Activated gamma-delta T cell treated with anti-CD3 and anti-CD28 coated beads, Interleukin-2, amount 50 U/mL, for 16 hours (primary cell): ENCODE results near the gene RASGRP2.
A peak's percentile ranks its signal among the peaks of the same experiment; 100 is the strongest.

Experiments used
- DNase-seq: peaks from one replicate; pipeline ENCODE4 v3.0.0-alpha.2; 2020; ENCODE audit warnings: low read depth

RASGRP2 gene

DNA sequence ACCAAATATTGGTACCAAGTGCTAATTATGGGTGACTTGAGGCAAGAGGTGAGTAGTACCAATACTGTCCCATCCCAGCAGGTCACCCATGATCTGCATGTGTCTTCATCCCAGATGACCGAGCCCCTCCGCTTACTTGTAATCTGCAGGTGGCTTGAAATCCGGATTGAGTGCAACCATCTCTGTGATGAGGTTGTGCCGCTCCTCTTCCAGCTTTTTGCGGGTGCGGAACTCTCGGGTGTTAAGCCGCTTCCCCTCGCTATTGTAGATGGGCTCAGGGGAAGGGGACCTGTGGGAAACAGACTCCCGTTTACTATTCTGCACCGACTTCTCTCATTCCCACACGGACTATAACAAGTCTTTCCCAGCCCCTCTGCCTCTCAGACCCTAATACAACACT lies 26.2 kb upstream of the RASGRP2 start:
- no peak for DNase-seq

DNA sequence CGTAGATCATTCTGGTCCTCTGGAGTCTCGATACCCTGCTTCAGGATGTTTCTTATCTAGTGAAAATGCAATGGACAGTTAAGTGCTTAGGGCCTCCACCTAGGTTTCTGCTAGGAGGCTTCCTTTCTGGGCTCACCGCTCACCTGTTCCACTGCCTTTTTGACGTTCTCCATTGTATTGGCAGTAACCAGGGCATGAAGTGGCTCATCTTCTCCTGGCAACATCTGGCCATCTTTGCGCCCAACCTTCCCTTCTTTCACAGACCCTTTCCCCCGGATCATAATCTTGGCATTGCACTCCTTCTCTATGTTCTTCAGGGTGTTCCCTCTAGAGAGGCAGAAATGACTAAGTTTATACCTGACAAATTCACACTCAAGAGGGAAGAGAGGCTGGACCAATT lies 25.3 kb upstream of the RASGRP2 start:
- no peak for DNase-seq

DNA sequence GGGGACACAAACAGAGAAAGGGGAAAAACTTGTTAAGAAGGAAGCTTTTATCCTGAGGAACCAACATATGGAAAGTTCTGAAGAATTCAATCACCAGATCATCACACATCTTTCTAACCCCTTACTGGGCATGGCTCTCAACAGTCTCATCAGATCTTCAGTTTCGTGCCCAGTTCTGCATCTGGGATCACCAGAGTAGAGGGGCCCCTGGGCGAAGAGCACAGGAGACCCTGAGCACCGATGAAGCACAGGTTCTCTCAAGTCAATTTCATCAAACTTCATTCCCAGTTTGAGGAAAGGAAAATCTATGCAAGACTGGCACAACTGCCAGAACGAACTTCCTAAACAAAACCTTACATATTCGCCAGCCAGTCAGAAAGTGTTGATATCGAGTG lies 24.4 kb upstream of the RASGRP2 start:
- no peak for DNase-seq

DNA sequence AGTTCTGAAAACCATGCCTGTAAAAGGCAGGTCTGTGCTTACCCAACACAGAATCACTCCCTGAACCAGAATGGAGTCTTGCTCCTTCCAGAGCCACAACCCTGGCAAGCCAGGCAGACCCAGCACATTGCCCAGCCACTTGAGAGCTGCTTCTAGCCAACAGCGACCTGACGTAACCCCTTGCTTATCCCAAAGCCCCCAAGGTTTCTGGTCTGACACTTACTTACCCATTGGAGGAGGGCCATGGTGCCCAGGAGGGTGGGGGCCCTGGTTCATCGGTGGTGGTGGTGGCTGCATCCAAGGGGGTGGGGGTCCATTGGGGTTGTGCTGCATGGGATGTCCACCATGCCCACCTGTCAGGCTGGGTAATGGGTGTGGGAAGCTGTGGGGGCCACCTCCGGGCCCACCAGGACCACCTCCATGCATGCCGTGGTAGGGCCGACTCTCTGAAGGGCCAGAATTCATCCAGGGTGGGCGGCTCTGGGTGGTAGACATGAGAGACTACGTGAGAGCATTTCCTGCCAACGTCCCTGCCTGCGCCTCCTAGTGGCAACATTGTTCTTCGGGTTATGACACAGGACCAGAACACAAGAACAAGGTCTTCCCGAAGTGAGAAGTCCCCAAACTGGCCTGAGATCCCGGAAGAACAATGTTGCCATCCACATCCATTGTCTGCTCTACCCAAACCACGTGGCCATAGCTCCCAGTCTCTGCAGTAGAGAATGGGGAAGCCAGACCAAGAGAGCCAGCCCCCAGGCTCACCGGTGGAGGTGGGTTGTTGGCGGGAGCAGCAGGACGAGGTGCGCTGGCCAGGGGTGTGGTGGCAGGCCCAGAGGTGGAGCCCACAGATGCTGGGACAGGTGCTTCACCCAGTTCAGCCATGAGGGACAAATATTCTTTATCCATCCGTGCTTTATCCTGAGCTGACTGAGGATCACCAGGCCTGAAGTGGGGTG lies 23.7 kb upstream of the RASGRP2 start:
- peak; percentile 83 for DNase-seq

DNA sequence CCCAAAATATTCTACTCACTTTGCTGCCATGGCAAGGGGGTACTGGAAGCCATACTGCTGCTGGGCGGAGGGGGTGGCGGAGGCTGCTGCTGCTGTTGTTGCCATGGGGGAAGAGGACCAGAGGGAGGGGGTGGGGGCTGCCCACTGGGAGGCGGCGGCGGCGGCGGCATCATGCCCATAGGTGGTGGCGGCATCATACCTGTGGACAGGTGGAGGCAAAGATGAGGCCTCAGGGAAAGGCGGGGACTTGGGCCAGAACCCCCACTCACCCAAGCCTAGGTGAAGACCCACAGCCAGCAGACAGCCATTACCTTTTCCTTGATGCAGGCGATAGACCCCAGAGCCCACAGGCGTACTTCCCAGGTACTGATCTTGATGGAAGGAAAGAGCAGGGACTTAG lies 22.9 kb upstream of the RASGRP2 start:
- DNase-seq = no peak

DNA sequence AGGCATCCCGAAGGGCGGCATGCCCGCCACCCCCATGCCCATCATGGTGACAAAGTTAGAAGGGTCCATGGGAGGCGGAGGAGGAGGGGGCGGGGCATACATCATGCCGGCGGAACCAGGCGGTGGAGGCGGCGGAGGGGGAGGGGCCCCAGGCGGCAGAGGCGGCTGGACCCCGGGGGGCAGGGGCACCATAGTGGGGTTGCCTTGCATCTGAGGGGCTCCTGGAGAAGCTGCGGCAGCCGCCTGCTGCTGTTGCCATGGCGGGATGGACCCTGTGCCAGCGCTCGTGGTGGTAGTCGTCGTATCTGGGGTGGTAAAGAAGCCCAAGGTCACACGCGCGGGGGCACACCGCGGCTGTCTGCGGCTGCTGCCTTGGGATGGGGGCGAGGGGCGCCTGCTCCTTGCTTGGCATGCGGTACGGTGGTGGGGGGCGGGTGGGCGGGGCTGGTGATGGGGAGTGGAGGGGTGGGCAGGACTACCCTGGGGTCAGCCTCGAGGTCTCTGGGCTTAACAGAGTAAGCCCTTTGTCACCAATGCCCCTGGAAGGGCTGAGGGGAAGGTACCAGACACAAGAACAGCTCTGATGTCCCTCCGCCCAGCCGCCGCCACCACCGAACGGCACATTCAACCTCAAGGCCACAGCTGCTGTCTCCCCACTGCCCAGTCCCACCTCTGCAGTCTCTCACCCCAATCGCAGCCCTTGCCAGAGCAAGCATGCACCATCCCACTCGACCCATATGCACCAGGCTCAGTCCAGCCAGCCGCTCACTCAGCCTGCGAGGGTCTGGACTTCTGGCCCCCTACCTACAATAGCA lies 22.1 kb upstream of the RASGRP2 start:
- DNase-seq = no peak

DNA sequence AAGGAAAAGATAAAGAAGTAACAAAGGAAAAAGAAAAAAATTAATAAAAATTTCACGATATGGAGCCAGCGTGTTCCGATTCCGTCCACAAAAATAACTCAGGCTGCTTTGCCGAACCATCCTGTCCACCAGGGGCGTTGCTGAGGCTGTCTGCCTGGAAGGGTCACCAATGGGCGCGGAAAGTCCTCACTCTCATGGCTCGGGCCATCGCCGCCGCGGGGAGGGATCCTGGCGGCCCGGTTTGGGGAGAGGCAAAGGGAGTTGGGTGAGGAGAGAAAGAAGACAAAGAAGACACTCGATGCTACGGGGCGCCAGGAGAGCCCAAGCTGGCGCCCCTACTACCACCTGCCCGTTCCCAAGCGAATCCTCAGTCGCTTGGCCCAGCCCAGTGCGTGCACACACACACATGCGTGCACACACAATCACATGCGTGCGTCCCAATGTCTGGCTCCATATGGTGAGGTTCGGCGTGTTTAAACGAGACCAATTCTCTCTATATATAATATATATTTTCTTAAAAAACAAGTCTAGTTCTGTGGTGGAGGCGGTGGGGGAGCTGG lies 21.4 kb upstream of the RASGRP2 start:
- DNase-seq = no peak

DNA sequence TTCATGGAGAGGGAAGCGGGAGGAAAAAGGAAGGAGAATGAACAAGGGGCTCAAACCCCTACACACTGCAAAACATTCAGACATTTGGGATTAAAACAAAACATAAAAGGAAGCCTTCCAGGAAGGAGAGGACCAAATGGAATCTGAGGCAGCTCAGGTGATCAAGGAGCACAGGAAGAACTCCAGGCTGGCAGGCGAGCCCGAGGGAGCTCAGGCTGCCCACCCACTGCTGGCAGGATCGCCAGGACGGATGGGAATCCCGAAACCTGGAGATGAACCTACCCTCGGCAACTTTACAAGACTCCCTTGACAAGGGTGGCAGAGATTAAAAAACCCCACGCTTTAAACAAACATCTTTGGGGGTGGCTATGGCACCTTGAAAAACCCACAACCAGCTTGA lies 20.8 kb upstream of the RASGRP2 start:
- no peak for DNase-seq

DNA sequence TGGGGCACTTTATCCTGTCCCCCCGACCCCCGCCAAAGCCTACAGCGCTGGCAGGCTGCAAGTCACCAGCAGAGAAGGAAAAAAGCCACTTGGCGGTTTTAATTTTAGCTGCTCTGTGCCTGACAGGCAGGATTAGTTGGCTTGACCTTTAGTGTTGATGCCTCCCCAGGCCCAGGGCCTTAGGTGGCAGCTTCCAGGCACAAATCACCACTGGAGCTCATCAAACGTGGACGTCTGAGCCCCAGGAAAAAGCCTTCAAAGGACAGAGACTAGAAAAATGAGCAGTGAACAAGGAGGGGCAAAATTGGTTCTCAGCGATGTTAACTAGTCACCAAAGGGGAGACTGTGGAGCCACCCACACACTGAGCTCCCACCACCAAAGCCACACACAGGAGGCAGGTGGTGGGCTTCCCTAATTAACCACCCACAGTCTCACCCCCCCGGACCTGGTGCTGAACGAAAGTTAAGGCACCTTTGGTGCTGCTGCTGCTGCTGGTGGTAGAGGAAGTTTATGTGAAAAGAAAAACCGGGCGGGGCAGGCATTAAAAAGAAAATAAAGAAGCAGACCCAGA lies 20.2 kb upstream of the RASGRP2 start:
- DNase-seq = peak; percentile 53

DNA sequence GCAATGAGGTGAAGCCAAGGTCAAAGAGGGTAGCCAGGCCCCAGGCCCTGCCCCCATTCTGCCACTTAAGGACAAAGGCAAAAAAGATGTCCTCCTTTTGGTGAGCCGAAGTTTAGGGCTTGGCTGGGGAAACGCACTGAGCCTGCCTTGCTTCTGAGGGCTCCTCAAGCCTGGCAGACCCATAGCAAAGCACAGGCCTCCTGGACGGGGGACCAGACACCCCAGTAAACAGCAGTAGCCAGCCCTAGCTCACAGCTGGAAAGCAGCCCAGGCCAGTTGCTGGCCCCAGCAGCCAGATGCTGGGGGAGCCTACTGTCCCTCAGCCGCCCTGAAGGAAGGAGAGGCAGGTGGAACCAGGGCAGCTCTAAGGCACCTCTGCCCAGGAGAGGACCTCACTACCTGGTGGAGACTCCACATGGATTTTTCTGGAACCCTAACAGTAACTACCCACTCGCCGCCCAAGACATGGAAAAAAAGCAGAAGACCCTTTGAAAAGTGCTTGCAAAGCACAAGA lies 19.6 kb upstream of the RASGRP2 start:
- DNase-seq = no peak

DNA sequence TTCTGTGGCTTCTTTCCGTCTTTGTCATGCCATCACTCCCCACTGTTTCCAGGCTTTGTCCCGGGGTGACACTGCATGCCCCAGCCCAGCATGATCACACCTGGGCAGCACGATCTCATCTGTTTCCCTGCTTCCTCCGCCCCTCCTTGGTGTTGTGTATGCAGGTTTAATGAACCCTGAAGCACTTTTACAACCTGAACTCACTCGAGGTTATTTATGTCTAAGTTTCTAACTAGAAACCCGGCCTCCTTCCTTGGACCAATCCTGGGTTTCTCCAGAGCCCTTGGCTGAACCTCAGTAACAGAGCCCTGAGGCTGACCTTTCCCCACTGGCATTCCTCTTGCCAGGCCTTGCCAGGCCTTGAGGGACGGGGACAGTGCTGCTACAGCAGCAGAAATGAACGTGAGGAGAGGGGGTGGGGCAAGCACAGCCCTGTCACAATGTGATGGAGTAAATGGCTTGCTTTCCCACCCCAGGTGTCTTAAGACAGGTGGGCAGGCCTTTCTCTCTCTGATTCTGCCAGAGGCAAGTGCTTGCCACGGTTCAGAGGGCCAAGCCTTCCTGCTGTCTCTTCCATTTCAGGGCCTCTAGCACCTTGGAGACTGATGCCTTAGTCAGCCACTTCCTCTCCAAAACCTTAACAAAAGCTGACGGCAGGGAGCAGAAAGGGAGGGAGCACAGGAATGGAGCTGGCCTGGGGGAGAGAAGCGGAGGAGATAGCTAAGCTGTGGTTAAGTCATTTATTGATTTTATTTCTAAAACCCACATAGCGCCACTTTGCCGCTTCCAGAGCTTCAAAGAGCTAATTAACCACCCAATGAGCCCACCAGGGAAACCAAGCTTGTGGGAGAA lies 19.0 kb upstream of the RASGRP2 start:
- DNase-seq = no peak

DNA sequence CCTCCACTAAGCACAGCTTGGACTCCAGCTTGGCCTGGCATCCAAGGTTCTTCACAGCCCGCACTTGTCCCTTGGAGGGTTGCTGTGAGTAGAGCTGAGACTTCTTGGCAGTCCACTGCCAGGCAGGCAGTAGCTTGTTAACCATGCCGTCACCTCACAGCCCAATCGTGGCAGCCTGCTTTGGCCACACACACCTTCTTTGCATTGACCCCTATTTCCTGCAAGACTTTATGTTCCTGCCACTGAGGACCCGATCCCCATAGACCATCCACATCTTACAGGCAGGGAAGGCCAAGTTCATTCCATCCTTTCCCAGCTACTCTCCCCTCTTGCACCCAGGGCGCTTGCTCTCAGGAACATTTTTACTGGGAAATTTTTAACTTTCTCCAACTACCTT lies 18.3 kb upstream of the RASGRP2 start:
- no peak for DNase-seq

DNA sequence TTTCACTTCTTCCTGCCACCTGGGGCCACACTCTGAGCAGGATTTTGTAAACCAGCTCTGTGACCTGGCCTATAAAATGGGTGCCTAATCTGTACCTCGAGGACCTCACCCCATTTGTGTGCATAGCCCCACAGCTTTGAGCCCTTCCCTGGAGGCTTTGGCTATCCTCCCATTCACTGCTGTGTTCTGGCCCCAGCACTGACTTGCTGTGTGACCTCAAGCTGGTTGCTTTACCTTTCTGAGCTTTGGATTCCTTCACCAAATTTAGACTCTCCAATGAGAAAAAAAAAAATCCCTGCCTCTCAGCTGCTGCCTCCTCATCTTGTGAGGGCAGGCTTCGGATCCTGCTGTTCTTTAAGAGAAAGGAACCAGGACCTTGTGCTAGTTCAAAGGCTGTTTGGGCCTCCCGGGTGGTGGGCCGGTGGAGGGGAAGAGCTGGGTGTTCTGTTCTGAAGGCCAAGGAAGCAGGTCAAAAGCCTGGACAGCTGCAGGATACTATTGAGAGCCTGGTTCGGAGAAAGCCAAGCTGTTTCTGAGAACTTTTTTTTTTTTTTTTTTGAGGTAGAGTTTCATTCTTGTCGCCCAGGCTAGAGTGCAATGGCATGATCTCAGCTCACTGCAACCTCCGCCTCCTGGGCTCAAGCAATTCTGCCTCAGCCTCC lies 16.9 kb upstream of the RASGRP2 start:
- no peak for DNase-seq

DNA sequence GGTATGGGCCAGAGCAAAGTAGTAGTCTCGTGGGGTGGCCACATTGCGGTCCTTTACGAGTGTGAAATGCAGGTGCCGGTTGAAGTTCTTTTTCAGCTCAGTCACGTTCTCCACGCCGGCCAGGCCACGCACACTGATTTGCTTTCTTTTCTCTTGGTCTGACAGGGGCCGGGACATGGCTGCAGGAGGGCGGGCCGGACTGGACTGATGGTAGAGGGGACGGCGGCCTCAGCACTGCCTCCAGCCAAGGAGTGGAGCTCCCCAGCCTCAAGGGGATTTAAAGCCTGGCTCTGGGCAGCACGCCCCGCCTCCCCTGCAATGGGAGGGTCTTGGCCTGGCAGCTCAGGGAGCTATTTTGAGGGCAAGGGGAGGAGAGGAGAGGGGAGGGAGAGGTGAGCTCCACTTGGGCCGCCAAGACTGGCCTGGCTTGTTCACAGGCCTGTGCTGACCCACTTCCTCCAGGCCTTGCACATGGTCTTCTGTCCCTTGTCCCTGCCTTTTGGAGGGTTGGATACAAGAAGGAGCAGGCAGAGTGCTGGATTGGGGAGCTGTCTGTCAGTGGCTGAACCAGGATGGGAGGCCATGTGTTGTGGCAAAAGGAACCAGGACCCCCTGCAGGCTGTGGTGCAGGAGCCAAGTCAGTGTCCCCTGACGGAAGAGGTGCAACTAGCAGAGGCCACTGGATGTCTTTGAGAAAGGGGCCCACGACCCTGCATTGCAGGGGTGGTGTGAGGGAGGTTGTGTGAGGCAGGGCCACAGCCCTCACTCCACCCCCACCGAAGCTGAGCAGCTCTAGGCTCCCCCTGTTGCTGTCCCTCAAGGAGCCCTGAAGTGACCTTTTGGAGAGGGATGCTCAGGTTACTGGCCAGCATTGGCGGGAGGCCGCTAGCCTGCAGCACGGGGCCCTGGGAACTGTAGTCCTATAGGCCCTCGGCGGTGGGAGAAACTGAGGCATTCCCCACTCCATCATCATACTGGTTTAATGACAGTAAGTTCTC lies 16.1 kb upstream of the RASGRP2 start, which contains the start of gene PYGM:
TSS of gene PYGM (minus strand) at position 253 of the 998 bp plus-strand sequence. CDS start at position 177, 76 bp downstream.
- DNase-seq = no peak

DNA sequence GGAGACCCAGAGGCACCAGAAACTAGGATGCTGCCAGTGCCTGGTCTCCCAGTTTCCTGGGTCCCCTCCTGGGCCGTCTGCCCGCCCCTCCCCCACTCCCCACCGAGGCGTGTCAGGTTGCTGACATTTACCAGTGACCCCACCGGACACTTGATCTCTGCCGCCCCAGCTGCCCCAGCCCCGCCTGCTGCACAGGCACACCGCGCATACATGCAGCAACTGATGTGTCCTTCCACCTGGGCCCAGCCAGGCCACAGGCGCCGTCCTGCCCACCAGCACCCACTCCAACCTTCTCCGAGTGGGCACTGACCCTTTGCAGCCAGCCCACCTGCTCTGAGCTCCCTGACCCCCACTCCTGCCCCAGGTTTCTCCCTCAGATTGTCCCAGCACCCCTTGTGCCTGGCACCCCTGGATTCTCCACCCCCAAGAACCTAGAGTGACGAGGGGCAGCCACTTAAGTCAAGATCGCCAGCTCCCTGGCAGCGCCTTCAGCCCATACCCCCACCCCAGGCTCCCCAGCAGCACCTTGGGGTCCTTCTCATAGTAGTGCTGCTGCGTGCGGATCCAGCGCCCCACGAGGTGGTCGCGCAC lies 15.3 kb upstream of the RASGRP2 start:
- DNase-seq = no peak

DNA sequence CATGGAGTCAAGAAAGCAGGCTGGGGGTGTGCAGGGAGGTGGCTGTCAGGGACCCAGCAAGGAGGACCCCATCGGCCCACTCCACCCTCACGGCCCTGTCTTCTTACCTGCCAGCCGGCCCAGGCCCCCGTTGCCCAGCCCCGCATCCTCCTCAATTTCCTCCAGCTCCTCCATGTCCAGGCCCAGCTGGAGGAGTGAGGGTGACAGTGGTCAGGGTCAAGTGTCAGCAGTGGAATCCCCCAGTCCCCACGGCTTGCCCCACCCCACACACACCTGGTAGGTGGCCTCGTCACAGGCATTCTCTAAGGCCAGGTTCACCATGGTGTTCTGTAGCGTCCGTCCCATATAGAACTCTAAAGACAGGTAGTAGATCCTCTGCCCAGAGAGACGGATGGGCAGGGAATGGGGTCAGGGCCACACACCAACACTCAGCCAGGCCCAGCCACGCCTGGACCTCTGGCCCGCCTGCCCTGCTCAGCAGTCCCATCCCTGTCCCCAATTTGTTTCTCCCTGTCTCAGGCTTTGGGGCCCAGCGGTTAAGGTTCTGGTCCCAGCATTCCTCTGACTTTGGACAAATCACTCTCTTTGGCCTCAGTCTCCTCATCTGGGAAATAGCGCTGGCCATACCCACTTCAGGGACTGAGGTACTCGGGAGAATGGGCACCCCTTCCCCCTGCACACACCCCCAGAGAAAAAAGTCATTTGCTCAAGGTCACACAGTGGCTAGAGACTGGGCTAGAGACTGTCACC lies 14.6 kb upstream of the RASGRP2 start:
- no peak for DNase-seq

DNA sequence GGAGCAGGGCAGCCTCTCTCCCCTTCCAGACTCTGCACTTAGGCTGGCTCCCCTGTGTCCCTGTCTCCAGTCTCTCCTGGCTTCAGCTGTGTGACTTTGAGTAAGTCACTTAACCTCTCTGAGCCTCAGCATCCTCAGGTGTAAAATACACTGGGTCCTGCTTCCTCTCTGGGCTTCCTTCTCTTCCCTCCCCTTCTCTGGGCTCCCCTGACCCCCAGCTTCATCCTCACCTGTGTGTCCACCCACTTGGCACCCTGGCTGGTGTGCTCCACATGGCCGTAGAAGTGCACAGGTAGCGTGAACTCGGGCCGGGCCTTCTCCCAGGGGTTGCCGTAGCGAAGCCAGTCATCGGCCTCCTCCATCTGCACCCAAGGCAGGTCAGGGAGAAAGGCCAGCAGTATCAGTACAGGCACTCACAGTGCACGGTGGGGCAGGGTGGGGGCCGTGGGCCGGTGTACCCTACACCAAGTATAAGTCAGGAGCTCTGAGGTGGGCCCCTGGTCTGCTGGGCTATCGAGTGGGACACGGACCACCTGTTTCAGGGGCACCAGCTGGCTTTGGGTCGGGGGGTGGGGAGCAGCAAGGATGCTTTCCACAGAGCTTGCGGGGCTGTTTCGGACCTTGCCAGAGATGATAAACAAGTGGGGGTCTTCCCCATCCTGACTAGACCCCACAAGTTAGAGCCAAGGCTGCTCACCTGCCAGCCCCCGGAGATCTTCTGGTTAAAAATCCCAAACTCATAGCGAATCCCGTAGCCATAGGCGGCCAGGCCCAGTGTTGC lies 13.8 kb upstream of the RASGRP2 start:
- DNase-seq = no peak
